GM18519 (cell line): ENCODE data around the gene SGMS2.

Experiments
- ATAC-seq: cut with Tn5 transposase; IDR thresholded peaks from one replicate; pipeline ENCODE4 v1.9.1; 2021; ENCODE audit warnings: mild to moderate bottlenecking, moderate library complexity; ENCODE audit not compliant: unreplicated experiment, low FRiP score

The SGMS2 gene

GRCh38 chr4:107824350-107825071 lies at the start of gene SGMS2:
SGMS2 (plus strand) TSS chr4:107824932; CDS start chr4:107895554, 70,622 bp downstream.
- peak; percentile 60 for ATAC-seq

GRCh38 chr4:107777890-107778289 lies 46.8 kb upstream of the SGMS2 start:
- no peak for ATAC-seq

- ATAC-seq = no peak
Observed at GRCh38 chr4:107778784-107779530, 45.8 kb upstream of the SGMS2 start.

GRCh38 chr4:107780665-107781064 lies 44.1 kb upstream of the SGMS2 start:
- ATAC-seq = no peak

- ATAC-seq = no peak
Observed at GRCh38 chr4:107791902-107792301, 32.8 kb upstream of the SGMS2 start.

GRCh38 chr4:107792711-107793110 lies 32.0 kb upstream of the SGMS2 start:
- no peak for ATAC-seq

GRCh38 chr4:107793996-107794395 lies 30.7 kb upstream of the SGMS2 start:
- ATAC-seq = no peak

- ATAC-seq = no peak
Observed at GRCh38 chr4:107799669-107800450, 24.9 kb upstream of the SGMS2 start.

GRCh38 chr4:107800706-107801105 lies 24.0 kb upstream of the SGMS2 start:
- ATAC-seq = no peak

- ATAC-seq = no peak
Observed at GRCh38 chr4:107801766-107802211, 22.9 kb upstream of the SGMS2 start.

GRCh38 chr4:107804956-107805355 lies 19.8 kb upstream of the SGMS2 start:
- ATAC-seq = no peak

GRCh38 chr4:107806196-107806595 lies 18.5 kb upstream of the SGMS2 start:
- no peak for ATAC-seq

- ATAC-seq = no peak
Observed at GRCh38 chr4:107808572-107808971, 16.2 kb upstream of the SGMS2 start.

GRCh38 chr4:107809210-107809609 lies 15.5 kb upstream of the SGMS2 start:
- ATAC-seq = no peak

- no peak for ATAC-seq
Observed at GRCh38 chr4:107814758-107815157, 10.0 kb upstream of the SGMS2 start.

GRCh38 chr4:107815158-107815557 lies 9.6 kb upstream of the SGMS2 start:
- no peak for ATAC-seq

- no peak for ATAC-seq
Observed at GRCh38 chr4:107818301-107818910, 6.3 kb upstream of the SGMS2 start.

GRCh38 chr4:107823870-107824349 lies 822 bp upstream of the SGMS2 start:
- no peak for ATAC-seq

- ATAC-seq = no peak
Observed at GRCh38 chr4:107825072-107825824, 516 bp downstream of the SGMS2 start.
